Stimulated activated CD8-positive, alpha-beta memory T cell treated with anti-CD3 and anti-CD28 coated beads, Interleukin-4, amount 100 ng/mL, for 48 hours (primary cell): ENCODE results near the gene WASL.

Experiments
- DNase-seq: peaks from one replicate; pipeline ENCODE4 v3.0.0-alpha.2; 2020

Gene WASL

DNA sequence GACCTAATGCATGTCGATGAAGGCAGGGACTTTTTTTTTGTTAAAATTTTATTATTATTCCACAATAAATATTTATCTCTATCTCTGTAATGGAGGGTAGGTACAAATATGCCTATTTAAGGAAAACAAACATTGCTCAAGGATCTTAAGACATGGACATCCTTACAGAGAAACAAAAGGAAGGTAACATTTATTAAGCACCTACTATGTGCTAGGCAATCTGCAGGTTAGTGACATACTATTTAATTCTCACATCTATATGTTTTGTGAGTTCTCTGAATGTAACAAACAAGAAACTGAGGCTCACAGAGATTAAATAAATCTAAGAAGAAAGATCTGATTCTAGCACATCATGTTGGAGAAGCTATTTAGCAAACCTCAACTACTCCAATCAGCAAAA is 61.1 kb downstream of the WASL start:
- no peak for DNase-seq

DNA sequence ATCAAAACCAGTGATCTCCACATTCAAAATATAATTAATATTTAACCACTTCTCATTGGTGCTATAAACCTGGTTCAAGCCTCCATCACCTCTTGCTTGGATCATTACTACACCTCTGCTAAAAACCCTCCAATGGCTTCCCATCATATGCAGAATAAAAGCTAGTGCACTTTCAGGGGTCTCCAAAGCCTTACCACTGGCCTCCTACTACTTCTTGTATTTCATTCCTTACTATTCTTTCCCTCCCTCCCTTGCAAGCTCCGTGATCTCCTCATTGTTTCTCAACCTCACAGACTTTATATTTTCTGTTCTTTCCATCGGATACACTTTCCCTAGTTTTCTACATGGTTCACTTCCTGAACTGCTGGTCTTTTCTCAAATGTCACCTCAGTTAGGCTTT is 61.6 kb downstream of the WASL start:
- no peak for DNase-seq

DNA sequence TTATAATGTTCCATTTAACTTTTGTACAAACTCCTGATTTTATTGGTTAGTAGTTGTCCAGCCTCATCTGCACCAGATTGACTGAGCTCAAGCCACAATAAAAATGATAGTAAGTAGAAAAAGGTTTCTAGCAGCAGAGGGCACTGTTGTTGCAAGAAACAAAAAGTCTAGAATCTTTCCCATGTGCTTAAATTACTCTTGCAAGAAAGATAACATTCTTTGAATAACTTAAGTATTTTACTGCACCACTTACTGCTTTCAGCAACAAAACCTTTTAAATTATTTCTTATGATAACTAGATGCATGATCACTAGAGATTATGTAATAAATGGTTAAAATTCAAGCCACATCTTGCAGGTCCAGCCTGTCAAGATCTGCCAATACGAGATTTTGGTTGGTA is 66.1 kb downstream of the WASL start:
- no peak for DNase-seq

DNA sequence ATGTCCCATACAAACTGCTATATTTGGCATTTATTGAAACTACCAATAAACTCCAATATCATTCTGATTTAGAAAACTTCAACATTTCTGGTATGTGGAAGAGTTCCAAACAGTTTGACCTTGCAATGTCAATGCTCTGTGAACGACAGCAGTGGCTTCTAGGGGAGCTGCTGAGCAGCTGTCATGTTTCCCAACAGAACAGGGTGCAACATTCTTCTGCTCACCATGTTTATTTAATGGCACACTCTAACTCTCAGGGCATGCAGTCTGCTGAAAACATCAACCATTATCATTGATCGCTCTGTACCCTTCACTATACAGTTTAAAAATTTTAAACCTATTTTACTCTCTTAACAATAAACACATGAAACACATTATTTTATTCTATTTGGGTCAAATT is 67.2 kb downstream of the WASL start:
- DNase-seq = no peak

DNA sequence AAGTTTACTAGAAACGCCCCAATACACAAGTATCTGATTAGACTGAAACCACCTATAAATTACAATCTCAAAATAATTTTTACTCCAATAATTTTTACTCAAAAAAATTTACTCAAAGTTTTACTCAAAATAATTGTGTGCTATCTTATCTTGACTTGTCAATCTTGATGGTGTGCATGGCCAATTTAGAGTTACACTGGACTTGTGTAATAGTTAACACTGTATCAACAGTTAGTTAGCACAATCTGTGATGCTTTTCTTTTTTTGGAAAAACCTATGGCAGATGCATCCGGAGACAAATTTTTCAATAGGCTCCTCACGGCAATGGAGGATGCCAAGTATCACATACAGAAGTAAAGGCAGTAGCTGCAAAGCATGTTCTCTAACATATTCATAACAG is 68.2 kb downstream of the WASL start:
- DNase-seq = no peak

DNA sequence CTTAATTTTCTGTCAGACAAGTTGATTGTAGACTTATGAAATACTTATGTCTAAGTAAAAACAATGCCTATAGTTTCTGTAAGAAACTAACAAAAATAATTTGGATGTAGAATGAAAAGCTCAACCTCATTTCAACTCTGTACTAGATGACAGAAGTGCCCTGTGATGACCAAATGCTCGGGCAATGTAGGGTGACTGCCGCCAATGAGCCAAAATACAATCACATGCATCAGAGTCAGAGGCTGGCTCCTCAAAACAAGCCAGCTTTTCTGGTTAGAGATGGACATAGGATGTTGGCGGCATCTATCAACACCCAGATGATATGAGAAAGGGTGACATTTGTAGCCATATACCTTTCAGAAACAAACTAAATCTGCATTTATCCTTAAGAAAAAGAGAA is 69.2 kb downstream of the WASL start:
- DNase-seq = no peak

DNA sequence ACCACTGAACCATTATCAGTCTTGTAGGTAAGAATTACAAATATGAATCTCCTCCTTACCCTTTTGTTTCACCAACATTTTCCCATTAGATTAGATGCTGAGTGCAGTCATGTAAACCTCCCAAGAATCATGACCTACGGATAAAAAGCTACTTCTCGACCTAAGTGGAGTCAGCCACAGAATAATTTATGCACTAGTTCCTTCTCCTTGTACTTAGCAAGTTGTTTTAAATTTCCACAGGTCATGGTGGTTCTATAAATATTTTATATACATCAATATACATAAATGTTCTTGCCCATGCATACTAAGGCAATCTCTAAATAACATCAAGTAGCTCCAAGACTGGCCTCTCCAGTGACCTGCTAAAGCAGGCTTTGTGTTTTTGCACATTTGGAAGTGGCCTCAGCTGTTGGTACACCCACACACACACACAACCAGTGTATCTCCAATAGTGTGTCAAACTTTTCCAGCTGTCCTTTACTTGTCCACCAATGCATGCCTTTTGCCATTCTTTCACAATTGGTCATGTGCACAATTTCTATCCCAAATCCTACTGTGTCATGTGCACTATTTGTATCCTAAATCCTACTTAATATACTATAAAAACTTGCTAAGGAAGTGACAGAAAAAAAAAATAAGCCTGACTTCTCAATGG is 71.6 kb downstream of the WASL start:
- DNase-seq = no peak

DNA sequence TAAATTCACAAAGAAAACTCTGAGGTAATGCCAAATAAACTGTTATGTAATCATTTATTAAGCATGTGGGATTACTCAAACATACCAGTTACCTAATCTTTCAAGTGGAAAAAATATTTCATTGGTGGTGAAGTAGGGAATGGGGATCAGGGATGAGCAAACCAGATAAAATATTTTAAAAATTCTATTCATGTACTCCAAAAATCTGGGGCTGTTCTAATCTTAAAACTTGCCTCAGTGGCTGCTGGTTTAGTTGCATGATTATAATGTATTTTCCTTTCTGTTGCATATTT is 73.7 kb downstream of the WASL start:
- no peak for DNase-seq

DNA sequence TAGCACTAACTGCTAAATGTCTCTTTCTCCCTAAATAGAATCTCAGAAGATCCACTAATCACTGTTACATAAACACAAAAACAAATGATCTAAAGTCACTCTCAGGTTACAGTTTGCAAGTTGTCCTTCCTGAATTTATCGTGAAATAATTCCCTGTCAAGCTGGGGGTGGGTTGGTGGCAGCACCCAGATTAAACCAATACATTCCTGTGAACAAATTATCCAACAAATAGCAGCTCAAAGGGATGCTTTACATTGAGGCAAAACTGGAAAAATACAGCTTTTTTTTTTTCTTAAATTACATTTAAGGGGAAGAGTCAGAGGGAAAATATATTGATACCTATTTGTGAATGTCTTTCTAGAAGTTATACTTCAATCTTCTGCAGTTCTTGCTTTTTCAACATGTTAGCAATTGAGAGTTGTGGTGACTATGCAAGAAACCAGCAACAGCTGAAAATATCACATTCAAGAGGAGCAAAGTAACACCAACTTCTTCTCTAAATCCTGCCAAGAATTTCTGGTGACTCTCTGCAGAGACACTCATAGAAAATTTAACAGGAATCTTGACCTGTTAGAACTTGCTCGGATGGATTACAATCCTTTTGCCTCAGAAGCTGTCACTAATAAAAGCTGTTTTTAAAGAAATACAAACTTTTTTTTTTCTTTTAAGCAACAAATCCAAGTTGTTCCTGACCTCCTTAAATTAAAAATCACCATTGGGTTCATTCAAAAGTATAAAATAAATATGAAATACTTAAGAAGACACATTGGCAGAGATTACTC is 74.2 kb downstream of the WASL start:
- DNase-seq = no peak

DNA sequence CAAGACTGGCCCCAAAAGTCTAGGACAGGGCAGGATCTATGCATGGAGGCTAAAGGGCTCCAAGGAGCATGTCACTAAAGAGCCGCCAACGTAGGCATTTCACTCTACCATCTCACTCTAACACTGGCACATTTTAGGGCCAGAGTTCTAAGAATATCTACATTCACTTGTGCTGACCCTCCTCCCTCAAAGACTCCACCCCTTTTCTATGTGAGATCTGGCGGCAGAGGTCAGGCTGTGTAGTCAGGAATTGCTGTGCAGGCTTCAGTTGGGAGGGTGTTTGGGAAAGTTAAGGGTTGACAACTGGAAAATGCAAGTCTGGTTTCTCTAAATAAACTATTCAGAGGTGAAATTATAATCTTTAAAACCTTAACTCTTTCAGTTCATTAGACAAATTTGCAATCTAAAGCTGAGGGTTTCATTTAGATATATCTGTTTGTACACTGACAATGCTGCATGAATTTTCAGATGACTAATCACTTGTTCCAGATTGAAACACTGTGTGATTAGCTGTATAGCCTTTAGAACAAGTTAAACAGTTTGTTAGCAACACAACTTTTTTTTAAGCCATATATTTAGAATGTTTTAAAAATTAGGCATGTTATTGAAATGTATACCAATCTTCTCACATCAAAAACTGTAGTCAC is 74.9 kb downstream of the WASL start:
- DNase-seq = no peak

DNA sequence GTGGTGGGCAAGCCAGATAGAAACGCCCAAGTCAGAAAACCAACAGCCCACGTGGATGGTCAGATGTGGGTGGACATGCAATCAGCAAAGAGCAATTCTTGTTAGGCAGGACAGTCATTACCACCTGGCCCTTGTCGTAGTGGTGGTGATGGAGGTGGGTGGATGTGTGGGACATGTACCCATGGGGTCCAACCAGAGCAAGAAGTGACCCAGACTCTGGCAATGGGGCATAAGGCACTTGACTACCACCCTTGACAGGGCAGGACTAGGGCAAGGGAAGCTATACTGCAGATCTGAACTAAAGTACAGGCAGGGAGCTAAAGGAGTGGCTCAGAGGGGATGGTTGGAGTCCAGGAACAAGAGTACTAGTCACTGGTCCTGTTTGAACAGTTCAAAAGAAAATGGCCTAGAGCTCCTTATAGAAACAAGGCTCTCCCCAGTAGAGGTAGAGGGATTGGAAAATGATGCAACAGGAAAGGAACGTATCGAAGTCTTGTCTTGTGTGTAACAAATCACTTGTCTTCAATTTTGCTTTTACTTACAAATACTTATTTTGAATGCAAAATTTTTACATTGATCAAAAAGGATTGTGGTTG is 75.6 kb downstream of the WASL start:
- DNase-seq = no peak

DNA sequence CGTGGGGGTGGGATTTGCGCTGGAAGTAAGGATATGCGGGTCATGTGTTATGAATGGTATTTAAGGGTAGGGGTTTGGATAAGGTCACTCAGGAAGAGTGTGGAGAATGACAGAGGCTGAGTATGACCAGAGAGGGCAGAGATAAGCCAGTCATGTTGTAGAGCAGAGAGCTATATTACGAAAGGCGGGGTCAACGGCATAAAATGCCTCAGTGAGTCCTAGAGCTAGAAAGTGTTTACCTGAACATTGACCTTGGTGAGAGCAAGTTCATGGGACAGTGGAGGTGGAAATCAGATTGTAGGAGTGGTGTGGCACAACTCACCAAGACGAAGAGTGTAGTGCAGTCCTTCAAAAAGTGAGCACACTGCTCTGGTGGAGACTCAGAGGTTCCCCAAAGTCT is 79.3 kb downstream of the WASL start:
- DNase-seq = no peak

DNA sequence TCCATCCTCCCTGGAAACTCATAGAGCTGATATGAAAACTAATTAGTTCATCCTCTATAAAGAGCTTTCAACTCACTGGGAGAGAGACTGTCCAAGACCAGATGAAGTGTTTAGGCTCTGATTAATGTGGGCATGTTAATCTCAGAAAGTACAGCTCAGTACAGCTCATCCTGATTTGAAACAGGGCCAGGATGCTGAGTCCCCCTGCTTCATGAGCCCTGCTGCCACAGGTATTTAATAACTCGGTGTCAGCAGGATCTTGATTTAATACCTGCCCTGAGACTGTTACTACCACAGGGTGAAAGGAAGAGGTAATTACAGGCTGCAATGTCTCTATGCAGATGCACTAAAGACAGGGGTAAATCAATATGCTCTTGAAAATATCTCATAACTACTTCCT is 82.3 kb downstream of the WASL start:
- no peak for DNase-seq

DNA sequence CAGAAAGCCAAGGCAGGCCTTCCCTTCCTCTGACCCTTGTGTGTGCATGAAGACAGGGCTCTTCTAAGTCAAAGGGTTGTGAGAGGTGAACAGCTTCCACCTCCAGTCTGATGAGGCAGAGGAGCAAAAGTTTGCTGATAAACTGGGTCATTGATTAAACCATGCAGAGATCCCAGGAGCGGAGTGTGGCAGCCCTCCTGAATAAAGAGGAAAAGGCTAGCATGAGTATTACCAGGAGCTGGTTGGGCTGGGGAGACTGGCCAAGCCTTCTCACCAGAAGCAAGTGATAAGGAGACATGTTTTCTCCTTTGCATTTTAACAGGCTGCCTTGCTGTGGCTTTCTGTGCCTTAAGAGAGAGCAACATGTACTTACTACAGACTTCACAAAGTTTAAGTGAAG is 82.9 kb downstream of the WASL start:
- DNase-seq = no peak

DNA sequence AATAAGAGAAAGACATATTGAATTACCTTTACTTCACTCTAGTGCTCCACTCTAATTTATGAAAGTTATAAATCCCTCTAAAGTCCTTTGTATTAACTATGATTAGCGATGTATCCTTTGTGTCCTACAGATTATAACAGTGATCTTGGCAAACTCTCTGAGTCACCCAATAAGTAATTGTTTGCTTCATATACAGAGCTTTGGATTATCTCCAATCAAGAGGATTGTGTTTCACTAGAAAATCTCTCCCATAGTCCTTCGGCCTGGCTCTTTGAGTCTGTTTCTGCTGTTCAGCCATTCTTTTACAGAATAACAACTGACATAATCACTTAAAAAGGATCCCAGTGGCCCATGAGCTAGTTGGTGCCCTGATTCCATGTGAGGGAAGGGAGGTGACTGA is 83.6 kb downstream of the WASL start:
- DNase-seq = no peak

DNA sequence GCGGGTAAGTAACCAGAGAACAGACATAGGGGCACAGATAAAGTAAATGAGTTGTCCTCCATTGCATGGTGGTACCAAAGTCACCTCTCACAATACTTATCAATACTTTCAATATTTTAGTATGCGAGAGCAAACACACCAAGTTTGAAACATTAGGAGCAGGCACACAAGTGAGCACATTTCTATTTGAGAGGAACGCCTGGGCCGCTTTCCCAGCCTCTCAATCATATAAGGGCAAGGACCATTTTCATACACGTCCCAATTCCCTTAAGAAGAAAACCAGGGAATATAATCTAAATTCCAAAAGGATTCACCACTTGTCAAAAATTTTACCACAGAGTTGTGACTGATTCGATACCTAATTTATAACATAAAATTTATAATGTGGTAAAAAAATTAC is 85.6 kb downstream of the WASL start:
- DNase-seq = no peak

DNA sequence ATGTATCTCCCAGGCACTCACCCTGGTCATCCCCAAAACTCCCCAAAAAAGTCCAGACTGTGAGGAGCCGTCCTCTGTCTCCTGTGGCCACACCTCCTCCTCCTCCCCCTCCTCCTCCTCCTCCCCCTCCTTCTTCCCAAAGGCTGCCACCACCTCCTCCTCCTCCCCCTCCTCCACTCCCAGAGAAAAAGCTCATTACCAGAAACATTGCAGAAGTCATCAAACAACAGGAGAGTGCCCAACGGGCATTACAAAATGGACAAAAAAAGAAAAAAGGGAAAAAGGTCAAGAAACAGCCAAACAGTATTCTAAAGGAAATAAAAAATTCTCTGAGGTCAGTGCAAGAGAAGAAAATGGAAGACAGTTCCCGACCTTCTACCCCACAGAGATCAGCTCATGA is 86.0 kb downstream of the WASL start:
- DNase-seq = no peak

DNA sequence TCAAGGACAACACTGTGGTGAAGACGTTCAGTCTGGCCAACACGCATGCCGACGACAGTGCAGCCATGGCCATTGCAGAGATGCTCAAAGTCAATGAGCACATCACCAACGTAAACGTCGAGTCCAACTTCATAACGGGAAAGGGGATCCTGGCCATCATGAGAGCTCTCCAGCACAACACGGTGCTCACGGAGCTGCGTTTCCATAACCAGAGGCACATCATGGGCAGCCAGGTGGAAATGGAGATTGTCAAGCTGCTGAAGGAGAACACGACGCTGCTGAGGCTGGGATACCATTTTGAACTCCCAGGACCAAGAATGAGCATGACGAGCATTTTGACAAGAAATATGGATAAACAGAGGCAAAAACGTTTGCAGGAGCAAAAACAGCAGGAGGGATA is 86.5 kb downstream of the WASL start:
- no peak for DNase-seq

DNA sequence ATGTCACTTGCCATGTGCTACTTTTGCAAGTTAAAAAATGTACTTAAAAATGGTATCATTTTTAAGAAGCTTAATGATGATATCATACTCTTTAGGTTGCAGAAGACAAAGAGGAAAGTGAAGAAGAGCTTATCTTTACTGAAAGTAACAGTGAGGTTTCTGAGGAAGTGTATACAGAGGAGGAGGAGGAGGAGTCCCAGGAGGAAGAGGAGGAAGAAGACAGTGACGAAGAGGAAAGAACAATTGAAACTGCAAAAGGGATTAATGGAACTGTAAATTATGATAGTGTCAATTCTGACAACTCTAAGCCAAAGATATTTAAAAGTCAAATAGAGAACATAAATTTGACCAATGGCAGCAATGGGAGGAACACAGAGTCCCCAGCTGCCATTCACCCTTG is 87.0 kb downstream of the WASL start:
- no peak for DNase-seq

DNA sequence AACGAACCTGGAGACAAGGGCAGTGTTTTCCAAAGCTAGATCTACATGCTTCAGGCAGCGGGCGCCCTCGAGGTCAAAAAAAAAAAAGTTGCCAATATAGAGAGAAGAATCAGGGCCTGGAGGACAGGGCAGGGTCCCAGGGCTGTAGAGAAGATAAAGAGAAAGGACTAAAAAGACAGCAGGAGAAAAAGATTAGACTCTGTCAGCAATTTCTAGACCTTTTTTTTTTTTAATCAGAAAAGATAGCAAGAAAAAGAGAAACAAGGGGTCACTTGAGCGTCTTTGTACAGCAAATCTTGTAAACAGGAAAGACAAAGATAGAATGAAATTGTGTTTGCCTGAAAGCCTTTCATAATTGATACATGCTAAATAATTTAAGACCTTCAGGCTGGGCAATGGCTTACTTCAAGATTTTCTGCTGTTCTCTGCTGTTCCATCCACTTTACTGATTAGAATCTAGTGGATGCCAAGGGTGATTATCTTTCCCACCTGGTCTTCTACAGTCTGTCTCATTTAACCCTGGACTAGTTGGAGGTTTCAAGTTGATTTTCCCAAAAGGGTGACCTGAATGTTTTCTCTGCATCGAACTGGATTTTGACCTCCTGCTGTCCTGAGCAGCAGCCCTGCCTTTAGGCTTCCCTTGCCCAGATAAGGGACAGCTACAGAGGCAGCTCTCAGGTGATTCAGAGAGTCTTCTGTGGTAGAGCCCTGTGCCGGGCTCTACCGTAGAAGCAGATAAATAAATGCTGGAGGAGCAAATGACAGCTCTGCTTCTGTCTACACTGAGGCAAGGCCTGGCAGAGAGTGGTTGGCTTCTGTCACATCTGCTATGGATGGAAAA is 88.1 kb downstream of the WASL start:
- no peak for DNase-seq

DNA sequence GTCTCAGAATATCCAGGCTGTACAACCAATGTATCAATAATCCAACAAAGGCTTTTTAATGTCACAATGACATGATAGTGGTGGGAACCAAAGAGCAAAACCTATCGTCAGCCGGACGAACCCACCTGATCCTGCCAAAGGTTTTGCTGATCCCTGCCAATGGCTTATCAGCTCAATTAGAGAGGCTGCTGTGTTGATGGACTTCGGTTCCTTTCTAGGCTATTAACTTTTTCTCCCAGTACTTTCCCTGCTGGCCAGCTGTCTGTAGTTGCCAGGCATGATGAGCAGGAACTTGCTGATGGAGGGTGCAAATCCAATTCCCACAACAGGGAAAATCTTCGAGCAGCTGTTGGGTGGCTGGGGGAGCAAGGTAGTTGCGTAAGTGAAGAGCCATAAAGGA is 90.8 kb downstream of the WASL start:
- no peak for DNase-seq

DNA sequence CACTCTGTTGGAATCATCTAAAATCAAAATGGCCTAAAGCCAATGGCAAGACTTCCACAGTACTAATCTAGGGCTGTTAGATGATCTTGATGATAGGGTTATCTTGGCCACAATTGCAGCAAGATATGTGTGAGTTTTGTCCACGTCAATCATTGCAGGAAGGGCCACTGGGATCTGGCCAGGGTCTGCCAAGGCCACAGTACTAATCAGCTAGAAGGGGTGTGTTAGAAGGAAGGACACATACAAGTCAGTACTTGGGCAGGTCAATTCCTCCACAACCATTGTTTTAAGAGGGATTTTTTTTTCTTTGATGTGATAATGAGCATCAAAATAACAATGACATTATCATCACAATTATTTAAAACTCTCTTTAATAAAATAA is 91.5 kb downstream of the WASL start:
- no peak for DNase-seq

DNA sequence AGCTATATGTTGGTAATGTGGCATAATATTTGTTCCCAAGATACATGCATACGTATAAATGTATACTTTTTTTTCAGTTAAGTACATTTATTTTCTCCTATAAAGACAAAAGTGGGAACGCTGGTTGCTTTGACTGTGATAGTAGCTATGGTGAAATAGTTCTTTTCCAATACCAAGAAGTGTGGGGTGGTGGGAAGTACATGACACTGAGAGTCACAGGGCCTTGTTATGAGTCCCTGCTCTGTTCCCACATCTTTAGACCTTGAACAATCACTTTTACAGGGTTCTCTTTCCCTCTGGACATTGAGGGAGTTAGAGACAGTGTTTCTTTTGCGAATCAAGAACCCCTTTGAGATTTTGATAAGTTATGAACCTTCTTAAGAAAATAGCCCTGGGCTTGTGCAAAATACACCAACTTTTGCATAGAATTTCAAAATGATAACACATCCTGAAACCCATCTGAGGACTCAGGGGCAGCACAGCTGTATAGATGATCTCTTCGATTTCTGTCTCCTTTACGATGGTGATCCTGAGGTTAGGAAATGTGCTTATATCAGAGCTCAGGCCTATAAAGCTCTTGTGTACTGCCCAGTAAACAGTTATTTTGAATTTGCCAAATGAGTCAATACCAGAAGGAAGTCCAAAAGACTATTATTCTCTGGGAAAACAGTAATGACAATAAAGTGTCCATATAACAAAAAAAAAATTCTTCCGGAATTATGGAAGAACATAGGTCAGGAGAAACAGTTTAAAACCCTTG is 92.1 kb downstream of the WASL start:
- DNase-seq = no peak
